GM19193 (cell line): ENCODE results near the gene TMEM132D.

ENCODE experiments used
- POLR2A ChIP-seq: IDR thresholded peaks from 4 replicates; pipeline ENCODE4 v1.6.1; 2011; ENCODE audit not compliant: insufficient read depth, insufficient read length; ENCODE audit errors: extremely low read depth

TMEM132D gene

DNA sequence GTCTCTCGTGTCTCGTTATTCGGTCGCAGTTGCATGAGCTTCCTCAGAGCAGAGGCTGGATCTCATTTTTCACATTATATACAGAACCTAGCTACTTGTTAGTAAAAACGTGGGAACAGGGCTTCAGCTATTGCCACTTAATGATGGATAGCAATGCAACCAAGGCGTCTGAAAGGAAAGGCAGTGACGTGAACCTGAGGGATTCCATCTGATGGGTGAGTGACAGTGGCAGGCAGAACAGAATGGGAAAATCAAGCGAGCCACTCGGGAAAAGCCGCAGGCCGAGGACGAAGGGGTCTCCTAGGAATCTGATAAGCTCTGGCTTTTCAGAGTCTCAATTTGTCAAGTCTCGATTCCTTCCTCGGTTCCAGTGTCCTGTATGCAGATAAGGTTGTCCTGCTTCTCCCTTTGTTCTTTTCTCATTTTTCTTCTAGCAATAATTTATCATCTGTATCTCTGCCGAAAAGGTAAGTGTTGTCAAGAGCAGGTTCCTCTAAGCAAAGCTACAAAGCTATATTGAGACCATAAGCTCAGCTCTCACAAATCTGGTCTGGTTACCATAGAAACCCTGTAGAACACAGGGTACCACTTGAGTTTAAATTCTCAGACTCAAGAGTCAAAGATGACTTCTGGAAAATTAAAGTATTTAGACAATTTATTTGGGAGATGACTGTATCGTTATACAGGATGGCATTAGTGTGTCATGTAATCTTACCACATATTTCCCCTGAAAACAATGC, 633.9 kb downstream of the TMEM132D start:
- TF ChIP-seq POLR2A, result no peak

- no peak for TF ChIP-seq POLR2A
These were observed 645.0 kb downstream of the TMEM132D start for GRCh38 chr12:129258781-129259318.

DNA sequence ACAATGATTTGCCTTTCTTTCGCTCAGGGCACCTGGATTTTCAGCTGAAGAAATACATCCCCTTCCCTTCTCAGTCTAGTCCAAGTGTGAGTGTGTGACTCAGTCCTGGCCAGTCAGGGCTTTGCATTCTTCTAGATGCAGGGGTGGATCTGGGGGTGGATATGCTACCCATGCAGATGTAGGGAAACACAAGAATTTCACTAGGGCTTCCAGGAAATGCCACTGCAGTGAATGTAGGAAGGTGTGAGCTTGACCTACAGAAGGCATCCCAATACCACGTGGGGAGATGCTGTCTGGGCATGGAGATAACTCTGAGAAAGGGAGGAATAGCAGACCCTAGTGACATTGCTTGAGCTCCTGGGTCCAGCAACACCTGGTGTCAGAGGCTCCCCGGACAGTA, 646.3 kb downstream of the TMEM132D start:
- no peak for TF ChIP-seq POLR2A

DNA sequence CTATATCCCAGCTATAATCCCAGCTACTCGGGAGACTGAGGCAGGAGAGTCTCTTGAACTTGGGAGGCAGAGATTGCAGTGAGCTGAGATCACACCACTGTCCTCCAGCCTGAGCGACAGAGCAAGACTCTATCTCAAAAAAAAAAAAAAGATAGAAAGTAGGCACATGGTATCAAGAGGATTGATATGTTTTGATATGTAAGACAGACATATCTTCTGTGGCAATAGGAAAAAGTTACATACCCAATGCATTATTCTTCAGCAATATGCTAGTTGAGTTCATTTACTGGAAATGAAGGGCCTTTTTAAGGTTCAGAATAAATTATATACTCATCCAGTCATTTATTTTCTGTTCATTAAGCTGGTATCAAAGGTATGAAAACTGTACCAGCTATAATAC, 657.2 kb downstream of the TMEM132D start:
- TF ChIP-seq POLR2A, result no peak

DNA sequence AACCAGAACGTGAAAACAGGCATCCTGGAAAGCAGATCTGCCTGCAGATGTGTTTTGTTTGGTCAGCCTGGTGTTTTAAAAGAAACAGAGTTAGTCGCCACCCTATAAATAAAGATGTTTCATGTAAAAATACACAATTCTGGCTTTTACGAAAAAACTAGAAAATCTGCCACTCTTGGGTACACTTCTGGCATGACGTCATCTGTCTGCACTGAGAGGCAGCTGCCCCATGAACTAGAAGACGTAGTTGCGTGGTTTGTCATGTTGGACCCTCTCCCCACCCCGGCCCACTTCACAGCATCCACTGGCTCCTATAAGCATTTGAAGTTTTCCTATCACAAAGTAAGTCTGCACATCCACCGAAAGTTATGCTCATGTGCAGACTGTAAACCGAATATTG, 658.1 kb downstream of the TMEM132D start:
- TF ChIP-seq POLR2A, result no peak

GRCh38 chr12:129241852-129242251, 662.0 kb downstream of the TMEM132D start:
- TF ChIP-seq POLR2A, result no peak

GRCh38 chr12:129237881-129238280, 665.9 kb downstream of the TMEM132D start:
- no peak for TF ChIP-seq POLR2A

DNA sequence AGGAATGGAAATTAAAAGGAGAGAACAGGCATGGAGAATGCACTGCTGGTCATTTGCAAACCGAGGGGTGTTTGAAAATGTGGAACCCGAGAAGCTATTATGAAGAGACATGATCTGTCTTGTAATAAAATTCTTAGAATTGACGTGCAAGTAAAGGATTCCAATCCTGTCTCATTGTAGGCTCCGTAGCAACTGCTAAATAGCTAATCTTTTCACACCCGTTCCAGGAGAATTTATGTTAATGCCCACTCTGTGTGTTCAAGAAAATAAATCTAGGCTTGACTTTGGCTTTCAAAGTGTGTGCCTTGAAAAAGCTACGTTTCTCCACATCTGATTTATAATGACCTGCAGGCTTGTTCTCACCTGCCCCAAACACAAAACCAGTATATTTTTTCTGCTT, 669.6 kb downstream of the TMEM132D start:
- no peak for TF ChIP-seq POLR2A

DNA sequence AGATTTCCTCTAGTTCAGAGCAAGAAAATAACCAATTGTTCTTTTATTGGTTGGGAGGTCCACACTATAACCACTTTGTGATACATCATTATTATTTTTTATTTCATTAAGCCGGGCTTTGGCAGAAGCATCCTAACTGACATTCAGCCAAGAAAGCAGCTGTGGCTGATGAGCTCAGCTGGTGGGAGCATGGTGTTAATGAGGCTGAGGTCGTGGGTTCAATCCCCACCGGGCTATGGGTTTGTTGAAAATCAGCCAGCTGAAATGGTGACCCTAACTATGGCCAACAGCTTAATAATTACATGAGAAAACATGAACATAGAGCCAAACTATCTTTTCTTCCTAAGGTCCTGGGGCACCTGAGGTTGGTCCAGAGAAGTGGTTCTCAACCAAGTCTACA, 672.3 kb downstream of the TMEM132D start:
- TF ChIP-seq POLR2A, result no peak

DNA sequence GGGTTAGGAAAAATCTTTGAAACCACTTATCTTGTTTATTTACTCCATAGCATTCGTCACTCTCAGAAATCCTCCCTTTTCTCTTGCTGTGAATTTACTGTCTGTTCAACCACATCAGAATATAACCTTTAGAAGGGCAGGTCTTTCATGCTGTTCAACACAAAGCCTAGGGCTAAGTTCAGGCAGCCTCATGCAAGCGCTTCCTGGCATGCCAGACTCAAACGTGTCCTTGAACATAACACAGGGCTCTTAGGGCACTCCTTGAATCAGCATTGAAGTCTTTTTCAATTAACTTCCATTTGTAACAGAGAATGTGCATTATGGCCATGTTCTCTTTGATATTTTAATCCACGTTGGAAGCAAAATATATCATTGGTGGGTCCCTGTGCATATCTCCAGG, 672.8 kb downstream of the TMEM132D start:
- no peak for TF ChIP-seq POLR2A

GRCh38 chr12:129226851-129227250, 677.0 kb downstream of the TMEM132D start:
- no peak for TF ChIP-seq POLR2A

DNA sequence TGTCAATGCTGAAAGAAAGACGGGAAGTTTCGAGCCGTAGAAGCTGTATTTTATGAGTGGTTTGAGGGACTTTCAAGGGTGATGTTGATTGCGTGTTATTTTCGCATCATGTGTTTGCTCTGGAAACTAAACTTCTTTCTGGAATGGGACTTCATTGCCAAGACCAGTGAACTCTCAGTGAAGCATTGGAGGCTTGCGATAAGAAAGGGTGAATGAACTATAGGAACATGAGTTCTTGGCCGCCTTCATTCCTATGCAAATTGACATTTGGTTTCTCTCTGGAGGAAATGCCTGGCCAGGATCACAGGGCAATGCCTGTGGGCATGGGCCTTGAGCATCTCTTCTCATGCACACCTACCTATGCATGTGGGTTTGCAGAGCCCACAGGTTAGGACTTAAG, 677.8 kb downstream of the TMEM132D start:
- TF ChIP-seq POLR2A, result no peak

- no peak for TF ChIP-seq POLR2A
These were observed 688.3 kb downstream of the TMEM132D start for GRCh38 chr12:129215556-129215955.

- TF ChIP-seq POLR2A, result no peak
These were observed 690.3 kb downstream of the TMEM132D start for GRCh38 chr12:129213551-129213950.

DNA sequence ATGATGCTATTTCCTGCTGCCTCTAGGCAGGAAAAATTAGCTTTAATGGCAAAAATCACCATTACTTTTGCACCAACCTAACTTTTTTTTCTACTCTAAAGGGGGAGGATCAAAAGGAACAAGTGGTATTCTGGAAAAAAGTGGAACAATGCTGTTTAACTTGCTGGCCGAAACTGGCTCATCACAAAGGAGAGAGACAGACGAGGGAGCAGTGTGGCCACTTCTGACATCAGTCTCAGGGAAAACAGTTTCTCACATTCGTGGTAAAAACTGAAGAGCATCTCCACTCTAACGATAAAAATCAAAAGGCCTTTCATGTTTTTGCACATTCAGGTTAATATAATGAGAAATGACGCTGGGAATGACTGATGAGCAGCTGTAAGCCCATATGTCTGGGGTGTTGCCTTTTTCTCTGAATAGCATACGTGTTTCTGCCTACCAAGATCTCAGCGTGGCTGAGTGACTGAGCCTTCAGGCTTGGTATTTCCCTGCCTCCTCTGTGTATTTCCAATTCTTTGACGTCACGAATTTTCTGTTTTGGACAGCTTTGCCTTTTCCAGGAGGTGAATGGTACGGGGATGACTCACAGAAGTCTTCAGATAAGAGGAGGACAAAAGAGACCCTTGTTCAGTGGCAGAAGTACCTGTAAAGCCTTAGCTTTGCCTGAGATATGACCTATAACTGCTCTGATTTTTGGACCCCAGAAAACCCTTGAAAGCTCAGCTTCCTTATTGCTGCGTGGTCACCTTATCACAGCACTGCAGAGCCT, 691.8 kb downstream of the TMEM132D start:
- no peak for TF ChIP-seq POLR2A

GRCh38 chr12:129208566-129208965, 695.3 kb downstream of the TMEM132D start:
- TF ChIP-seq POLR2A, result no peak

- no peak for TF ChIP-seq POLR2A
These were observed 696.7 kb downstream of the TMEM132D start for GRCh38 chr12:129207084-129207483.

- no peak for TF ChIP-seq POLR2A
These were observed 700.4 kb downstream of the TMEM132D start for GRCh38 chr12:129203456-129203855.
